ENCODE measurements around the gene CD6.

CD6 gene

DNA sequence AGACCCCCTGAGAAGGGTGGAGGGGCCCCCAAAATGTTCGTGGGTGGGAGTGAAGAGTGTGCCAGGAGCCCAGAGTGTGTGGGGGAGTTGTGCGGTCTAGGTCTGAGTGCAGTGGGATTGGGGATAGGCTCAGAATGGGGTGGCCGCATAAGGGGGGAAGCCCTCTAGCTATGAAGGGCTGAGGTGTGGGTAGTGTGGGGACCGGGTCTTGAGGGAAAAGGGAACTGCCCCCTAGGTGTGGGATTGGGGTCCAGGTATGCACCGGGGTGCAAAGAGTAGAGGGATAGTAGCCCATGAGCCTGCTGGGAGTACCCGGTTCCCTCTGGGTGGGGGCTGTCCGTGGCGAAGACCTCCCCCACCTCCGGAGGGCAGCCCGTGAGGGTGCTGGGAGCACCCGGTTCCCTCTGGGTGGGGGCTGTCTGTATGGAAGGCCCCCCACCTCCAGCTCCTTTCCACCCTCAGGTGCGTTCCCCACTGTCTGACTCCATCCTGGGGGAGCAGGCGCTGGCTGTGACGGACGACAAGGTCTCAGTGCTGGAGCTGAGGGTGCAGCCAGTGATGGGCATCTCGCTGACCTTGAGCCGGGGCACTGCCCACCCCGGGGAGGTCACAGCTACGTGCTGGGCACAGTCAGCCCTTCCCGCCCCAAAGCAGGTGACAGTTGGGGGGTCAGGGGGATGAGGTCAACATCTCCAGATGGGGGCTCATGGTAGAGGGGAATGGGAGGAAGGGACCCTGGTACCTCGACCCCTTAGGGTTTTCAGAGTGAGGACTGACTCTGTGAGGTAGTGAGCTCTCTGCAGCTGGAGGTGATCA is 36.5 kb upstream of the CD6 start:
- DNase-seq (ENCODE audit: insufficient read length, low spot score), result no peak
- FAIRE-seq, result no peak
- TF ChIP-seq PAX5 (IDR thresholded peaks at IDR 0.05; ENCODE audit: insufficient read depth, low read length, severe bottlenecking) (no peak), POLR2A (IDR thresholded peaks at IDR 0.05; ENCODE audit: low read depth, low read length) (no peak; the same call in 1 of the 2 replicates), POLR2AphosphoS5 (IDR thresholded peaks at IDR 0.05; ENCODE audit: low read depth, low read length) (no peak; the same call in none of the 2 replicates), TAF1 (IDR thresholded peaks at IDR 0.05; ENCODE audit: low read depth, low read length) (no peak), POU2F2 (IDR thresholded peaks at IDR 0.05; ENCODE audit: low read depth, low read length) (peak; percentile 48; the same call in 1 of the 2 replicates), SPI1 (IDR thresholded peaks at IDR 0.05; ENCODE audit: low read depth, low read length) (0 out of 2 replicates have a peak, but pooled peaks have one; percentile 24)

DNA sequence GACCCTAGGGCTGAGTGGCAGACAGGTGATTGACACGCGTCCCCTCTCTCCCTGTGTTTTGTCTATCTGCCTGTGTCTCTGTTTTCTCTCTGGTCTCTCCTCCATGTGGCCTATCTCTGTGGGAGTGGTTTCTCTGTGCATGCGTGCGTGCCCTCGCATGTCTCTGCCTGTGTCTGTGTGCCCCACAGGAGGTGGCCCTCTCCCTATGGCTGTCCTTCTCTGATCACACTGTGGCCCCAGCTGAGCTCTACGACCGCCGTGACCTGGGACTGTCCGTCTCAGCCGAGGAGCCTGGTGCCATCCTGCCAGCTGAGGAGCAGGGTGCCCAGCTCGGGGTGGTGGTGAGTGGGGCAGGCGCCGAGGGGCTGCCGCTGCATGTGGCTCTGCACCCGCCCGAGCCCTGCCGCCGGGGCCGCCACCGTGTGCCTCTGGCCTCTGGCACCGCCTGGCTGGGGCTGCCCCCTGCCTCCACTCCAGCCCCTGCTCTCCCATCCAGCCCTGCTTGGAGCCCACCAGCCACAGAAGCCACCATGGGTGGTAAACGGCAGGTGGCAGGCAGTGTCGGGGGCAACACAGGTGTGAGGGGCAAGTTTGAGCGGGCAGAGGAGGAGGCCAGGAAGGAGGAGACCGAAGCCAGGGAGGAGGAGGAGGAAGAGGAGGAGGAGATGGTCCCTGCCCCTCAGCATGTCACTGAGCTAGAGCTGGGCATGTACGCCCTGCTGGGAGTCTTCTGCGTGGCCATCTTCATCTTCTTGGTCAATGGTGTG is 35.6 kb upstream of the CD6 start:
- no peak for DNase-seq (ENCODE audit: insufficient read length, low spot score)
- TF ChIP-seq POLR2AphosphoS5 (IDR thresholded peaks at IDR 0.05; ENCODE audit: low read depth, low read length), result peak; percentile 19
- TF ChIP-seq POU2F2 (IDR thresholded peaks at IDR 0.05; ENCODE audit: low read depth, low read length), result no peak
- TF ChIP-seq POLR2A (IDR thresholded peaks at IDR 0.05; ENCODE audit: low read depth, low read length), result peak; percentile 34; the same call in 1 of the 2 replicates
- no peak for TF ChIP-seq PAX5 (IDR thresholded peaks at IDR 0.05; ENCODE audit: insufficient read depth, low read length, severe bottlenecking)
- TF ChIP-seq SPI1 (IDR thresholded peaks at IDR 0.05; ENCODE audit: low read depth, low read length), result no peak
- TF ChIP-seq TAF1 (IDR thresholded peaks at IDR 0.05; ENCODE audit: low read depth, low read length), result 0 out of 2 replicates have a peak, but pooled peaks have one; percentile 14
- peak; percentile 81 for FAIRE-seq

DNA sequence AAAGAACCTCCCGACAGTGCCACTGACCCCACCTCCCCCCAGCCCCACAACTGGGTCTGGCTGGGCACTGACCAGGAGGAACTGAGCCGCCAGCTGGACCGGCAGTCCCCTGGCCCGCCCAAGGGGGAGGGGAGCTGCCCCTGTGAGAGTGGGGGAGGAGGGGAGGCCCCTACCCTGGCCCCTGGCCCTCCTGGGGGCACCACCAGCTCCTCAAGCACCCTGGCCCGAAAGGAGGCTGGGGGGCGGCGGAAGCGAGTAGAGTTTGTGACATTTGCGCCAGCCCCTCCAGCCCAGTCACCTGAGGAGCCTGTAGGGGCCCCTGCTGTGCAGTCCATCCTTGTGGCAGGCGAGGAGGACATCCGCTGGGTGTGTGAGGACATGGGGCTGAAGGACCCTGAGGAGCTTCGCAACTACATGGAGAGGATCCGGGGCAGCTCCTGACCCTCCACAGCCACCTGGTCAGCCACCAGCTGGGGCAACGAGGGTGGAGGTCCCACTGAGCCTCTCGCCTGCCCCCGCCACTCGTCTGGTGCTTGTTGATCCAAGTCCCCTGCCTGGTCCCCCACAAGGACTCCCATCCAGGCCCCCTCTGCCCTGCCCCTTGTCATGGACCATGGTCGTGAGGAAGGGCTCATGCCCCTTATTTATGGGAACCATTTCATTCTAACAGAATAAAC is 34.9 kb upstream of the CD6 start:
- DNase-seq (ENCODE audit: insufficient read length, low spot score), result no peak
- TF ChIP-seq POLR2AphosphoS5 (IDR thresholded peaks at IDR 0.05; ENCODE audit: low read depth, low read length) (0 out of 2 replicates have a peak, but pooled peaks have one; percentile 4), POU2F2 (IDR thresholded peaks at IDR 0.05; ENCODE audit: low read depth, low read length) (no peak), POLR2A (IDR thresholded peaks at IDR 0.05; ENCODE audit: low read depth, low read length) (0 out of 2 replicates have a peak, but pooled peaks have one; percentile 4), SPI1 (IDR thresholded peaks at IDR 0.05; ENCODE audit: low read depth, low read length) (no peak), PAX5 (IDR thresholded peaks at IDR 0.05; ENCODE audit: insufficient read depth, low read length, severe bottlenecking) (no peak)
- no peak for FAIRE-seq

DNA sequence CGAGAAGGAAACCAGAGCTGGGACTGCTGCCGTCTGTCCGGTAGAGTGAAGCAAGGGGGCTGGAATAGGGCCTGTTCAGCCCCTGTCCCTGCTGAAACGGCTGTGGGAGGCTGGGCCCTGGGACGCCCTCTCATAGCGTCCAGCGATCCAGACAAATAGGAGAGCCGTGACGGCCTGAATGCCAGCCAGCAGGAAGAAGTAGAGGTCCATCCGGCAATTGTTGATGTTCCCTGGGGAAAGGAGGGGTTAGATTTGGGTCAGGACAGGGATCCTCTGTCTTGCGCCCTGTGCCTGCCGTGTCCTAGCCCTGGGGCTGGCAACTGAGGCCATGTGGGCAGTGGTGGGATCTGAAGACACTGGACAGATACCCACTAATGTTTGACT is 34.3 kb upstream of the CD6 start:
- FAIRE-seq, result no peak
- no peak for DNase-seq (ENCODE audit: insufficient read length, low spot score)
- no peak for TF ChIP-seq POLR2A (IDR thresholded peaks at IDR 0.05; ENCODE audit: low read depth, low read length)
- TF ChIP-seq POU2F2 (IDR thresholded peaks at IDR 0.05; ENCODE audit: low read depth, low read length), result no peak
- no peak; the same call in 1 of the 2 replicates for TF ChIP-seq POLR2AphosphoS5 (IDR thresholded peaks at IDR 0.05; ENCODE audit: low read depth, low read length)
- TF ChIP-seq TAF1 (IDR thresholded peaks at IDR 0.05; ENCODE audit: low read depth, low read length), result no peak
- TF ChIP-seq SPI1 (IDR thresholded peaks at IDR 0.05; ENCODE audit: low read depth, low read length), result no peak

DNA sequence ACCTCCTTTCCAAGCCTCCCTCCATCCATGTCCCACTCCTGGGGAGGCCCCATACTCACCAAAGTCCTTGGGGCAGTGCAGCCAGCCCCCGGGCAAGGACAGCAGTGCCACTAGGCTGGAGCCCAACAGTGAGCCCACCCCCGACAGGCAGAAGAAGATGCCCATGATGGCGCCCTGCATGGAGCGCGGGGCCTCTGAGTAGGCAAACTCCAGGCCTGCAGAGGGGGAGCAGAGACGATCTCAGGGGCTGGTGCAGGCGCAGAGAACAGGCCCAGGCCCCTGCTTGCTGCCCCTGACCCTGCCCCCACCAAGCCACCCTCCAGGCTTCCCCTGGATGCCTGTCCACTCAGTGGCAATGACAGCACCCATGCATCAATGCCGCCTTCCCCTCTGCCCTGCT is 33.7 kb upstream of the CD6 start:
- TF ChIP-seq POLR2AphosphoS5 (IDR thresholded peaks at IDR 0.05; ENCODE audit: low read depth, low read length) (no peak), POLR2A (IDR thresholded peaks at IDR 0.05; ENCODE audit: low read depth, low read length) (no peak), SPI1 (IDR thresholded peaks at IDR 0.05; ENCODE audit: low read depth, low read length) (no peak), TAF1 (IDR thresholded peaks at IDR 0.05; ENCODE audit: low read depth, low read length) (no peak), PAX5 (IDR thresholded peaks at IDR 0.05; ENCODE audit: insufficient read depth, low read length, severe bottlenecking) (no peak), POU2F2 (IDR thresholded peaks at IDR 0.05; ENCODE audit: low read depth, low read length) (no peak)
- FAIRE-seq (no peak), DNase-seq (ENCODE audit: insufficient read length, low spot score) (no peak)

DNA sequence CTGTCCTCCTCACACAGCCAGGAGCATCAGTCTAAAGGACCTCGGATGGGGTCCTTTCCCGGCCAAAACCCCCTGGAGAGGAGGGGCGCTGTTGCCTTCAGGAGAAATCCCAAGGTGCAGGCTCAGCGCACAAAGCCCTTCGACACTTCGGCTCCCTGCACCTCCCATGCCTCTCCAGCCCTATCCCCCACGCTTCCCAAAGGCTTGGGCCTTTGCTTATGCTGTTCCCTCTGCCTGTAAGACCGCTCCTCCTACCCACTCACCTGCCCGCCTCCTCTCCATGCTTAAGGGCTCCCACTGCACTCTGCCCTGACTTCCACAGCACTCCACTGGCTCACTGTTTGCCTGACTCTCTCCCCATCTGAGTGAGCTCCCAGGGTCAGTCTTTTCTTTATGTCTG is 33.0 kb upstream of the CD6 start:
- no peak for TF ChIP-seq PAX5 (IDR thresholded peaks at IDR 0.05; ENCODE audit: insufficient read depth, low read length, severe bottlenecking)
- FAIRE-seq, result no peak
- no peak for DNase-seq (ENCODE audit: insufficient read length, low spot score)

DNA sequence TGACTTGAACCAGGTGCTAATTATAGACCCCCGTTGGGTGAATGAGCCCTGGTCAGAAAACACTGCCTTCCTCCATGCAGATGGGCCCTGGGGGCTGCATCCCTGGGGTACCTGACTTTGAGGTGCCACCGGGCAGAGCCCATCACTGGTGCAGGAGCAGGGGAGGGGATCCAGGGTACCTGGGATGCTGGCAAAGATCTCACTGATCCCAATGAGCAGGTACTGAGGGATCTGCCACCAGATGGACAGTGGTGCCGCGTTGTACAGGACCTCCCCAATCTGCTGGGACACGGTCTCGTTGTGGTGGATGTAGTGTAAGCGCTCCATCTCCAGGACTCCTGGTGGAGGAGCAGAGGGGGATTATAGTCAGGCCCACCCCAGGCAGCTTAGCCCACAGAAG is 32.2 kb upstream of the CD6 start:
- FAIRE-seq, result no peak
- TF ChIP-seq SPI1 (IDR thresholded peaks at IDR 0.05; ENCODE audit: low read depth, low read length) (no peak), PAX5 (IDR thresholded peaks at IDR 0.05; ENCODE audit: insufficient read depth, low read length, severe bottlenecking) (no peak), POLR2AphosphoS5 (IDR thresholded peaks at IDR 0.05; ENCODE audit: low read depth, low read length) (no peak), POLR2A (IDR thresholded peaks at IDR 0.05; ENCODE audit: low read depth, low read length) (no peak), TAF1 (IDR thresholded peaks at IDR 0.05; ENCODE audit: low read depth, low read length) (no peak), POU2F2 (IDR thresholded peaks at IDR 0.05; ENCODE audit: low read depth, low read length) (no peak)
- no peak for DNase-seq (ENCODE audit: insufficient read length, low spot score)

DNA sequence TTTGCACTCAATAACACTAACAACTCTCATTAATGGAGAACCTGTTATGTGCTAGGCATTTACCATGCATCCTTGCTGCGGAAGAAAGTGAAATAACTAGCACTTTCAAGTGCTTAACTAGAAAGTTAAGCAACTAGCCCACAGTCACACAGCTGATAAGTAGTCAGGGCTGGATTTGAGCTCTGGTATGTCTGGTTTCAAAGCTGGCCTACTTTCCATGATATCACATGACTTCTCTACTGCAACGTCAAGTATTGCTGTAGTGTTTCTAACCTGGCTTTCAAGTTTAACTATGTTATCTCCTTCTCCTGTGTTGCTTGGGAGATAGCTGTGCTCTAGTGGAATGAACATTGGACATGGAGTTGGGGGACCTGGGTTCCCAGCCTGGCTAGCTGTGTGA is 31.6 kb upstream of the CD6 start:
- no peak for TF ChIP-seq SPI1 (IDR thresholded peaks at IDR 0.05; ENCODE audit: low read depth, low read length)
- TF ChIP-seq POU2F2 (IDR thresholded peaks at IDR 0.05; ENCODE audit: low read depth, low read length), result no peak
- TF ChIP-seq POLR2AphosphoS5 (IDR thresholded peaks at IDR 0.05; ENCODE audit: low read depth, low read length), result peak; percentile 32; the same call in 1 of the 2 replicates
- no peak for TF ChIP-seq POLR2A (IDR thresholded peaks at IDR 0.05; ENCODE audit: low read depth, low read length)
- DNase-seq (ENCODE audit: insufficient read length, low spot score) (no peak), FAIRE-seq (no peak)
